GM18519 (cell line): Measurements from ENCODE around the gene PAX5.

Source experiments
- ATAC-seq: cut with Tn5 transposase; IDR thresholded peaks from one replicate; pipeline ENCODE4 v1.9.1; 2021; ENCODE audit warnings: mild to moderate bottlenecking, moderate library complexity; ENCODE audit not compliant: unreplicated experiment, low FRiP score

PAX5 gene

GRCh38 chr9:36866840-36867239, 167.2 kb downstream of the PAX5 start:
- ATAC-seq: no peak

GRCh38 chr9:36865731-36866635, 168.1 kb downstream of the PAX5 start:
- no peak for ATAC-seq

- ATAC-seq: no peak
Observed at GRCh38 chr9:36864491-36865410, 169.3 kb downstream of the PAX5 start.

GRCh38 chr9:36862206-36863145, 171.6 kb downstream of the PAX5 start:
- no peak for ATAC-seq

- no peak for ATAC-seq
Observed at GRCh38 chr9:36861528-36862205, 172.4 kb downstream of the PAX5 start.

GRCh38 chr9:36858805-36859375, 175.2 kb downstream of the PAX5 start:
- no peak for ATAC-seq

GRCh38 chr9:36855448-36856315, 178.4 kb downstream of the PAX5 start:
- ATAC-seq: no peak

- no peak for ATAC-seq
Observed at GRCh38 chr9:36854751-36855150, 179.3 kb downstream of the PAX5 start.

- no peak for ATAC-seq
Observed at GRCh38 chr9:36854034-36854433, 180.0 kb downstream of the PAX5 start.

- no peak for ATAC-seq
Observed at GRCh38 chr9:36853233-36853632, 180.8 kb downstream of the PAX5 start.

- ATAC-seq: no peak
Observed at GRCh38 chr9:36849943-36850342, 184.1 kb downstream of the PAX5 start.

- no peak for ATAC-seq
Observed at GRCh38 chr9:36848946-36849345, 185.1 kb downstream of the PAX5 start.

GRCh38 chr9:36847781-36848673, 186.0 kb downstream of the PAX5 start:
- no peak for ATAC-seq

GRCh38 chr9:36846621-36847020, 187.4 kb downstream of the PAX5 start:
- no peak for ATAC-seq

- no peak for ATAC-seq
Observed at GRCh38 chr9:36845844-36846243, 188.2 kb downstream of the PAX5 start.

GRCh38 chr9:36844961-36845360, 189.1 kb downstream of the PAX5 start:
- ATAC-seq: no peak

- ATAC-seq: no peak
Observed at GRCh38 chr9:36843964-36844363, 190.1 kb downstream of the PAX5 start.
